Ectodermal cell (in vitro differentiated cells): Measurements from ENCODE around the gene HOXA3.

Experiments
- H3K27ac ChIP-seq: 2 replicates; pipeline ENCODE4 v1.7.0; 2013; ENCODE audit warnings: mild to moderate bottlenecking, low read depth, low read length; ENCODE audit not compliant: insufficient read depth, poor library complexity, severe bottlenecking
- H3K27me3 ChIP-seq: 2 replicates; pipeline ENCODE4 v1.7.0; 2013; ENCODE audit warnings: mild to moderate bottlenecking, low read length; ENCODE audit not compliant: insufficient read depth, control insufficient read depth, poor library complexity, severe bottlenecking
- H3K36me3 ChIP-seq: one replicate; pipeline ENCODE4 v1.7.0; 2013; ENCODE audit warnings: low read length; ENCODE audit not compliant: control insufficient read depth, insufficient read depth
- H3K4me1 ChIP-seq: one replicate; pipeline ENCODE4 v1.7.0; 2013; ENCODE audit warnings: low read length; ENCODE audit not compliant: control insufficient read depth, insufficient read depth
- H3K4me3 ChIP-seq: 2 replicates; pipeline ENCODE4 v1.7.0; 2013; ENCODE audit warnings: low read depth, low read length, control low read depth; ENCODE audit not compliant: insufficient read depth
- H3K9me3 ChIP-seq: 2 replicates; pipeline ENCODE4 v1.7.0; 2013; ENCODE audit warnings: mild to moderate bottlenecking, low read length, moderate library complexity; ENCODE audit not compliant: control insufficient read depth
- WGBS, 2 experiments: methylation state at CpG; one replicate each; pipeline ENCODE4 v1.1.7; 2013; ENCODE audit warnings: missing lambda C conversion rate in 2 of 2; 5-methylcytosine and 5-hydroxymethylcytosine counted together

HOXA3 gene

GRCh38 chr7:27132978-27133377, 19.4 kb downstream of the HOXA3 start:
- Histone ChIP-seq H3K27me3 (peaks cover 100% of the 10 kb centered on the region), H3K4me3 (no peak overlapping the region), H3K4me1 (no peaks in the 10 kb centered on the region), H3K27ac (no peak overlapping the region), H3K36me3 (no peaks in the 10 kb centered on the region), H3K9me3 (no peaks in the 10 kb centered on the region)
- WGBS, 2 experiments, result 16 to 30% methylated on average over 6 of the region's 6 CpGs

DNA sequence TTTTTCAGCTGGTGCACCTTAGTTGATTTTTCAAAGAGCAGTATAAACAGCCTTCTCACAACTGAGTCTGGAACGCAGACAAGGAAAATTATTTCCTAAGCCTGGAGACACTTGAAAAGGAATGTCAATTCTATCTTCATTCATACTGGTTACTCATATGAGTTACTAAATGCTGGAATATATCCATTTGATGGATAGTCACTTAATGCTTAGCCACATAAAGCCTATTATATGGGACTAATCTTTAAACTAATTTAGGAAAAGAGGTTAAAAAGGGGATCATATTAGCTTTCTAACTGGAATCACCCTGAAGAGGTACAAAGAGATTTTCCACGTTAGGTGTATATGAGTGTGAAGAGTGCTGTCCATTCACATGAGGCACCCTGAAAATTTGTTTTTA, 20.2 kb downstream of the HOXA3 start:
- Histone ChIP-seq H3K36me3 (no peaks in the 10 kb centered on the region), H3K4me3 (no peak overlapping the region), H3K27me3 (peaks cover 100% of the 10 kb centered on the region), H3K9me3 (no peaks in the 10 kb centered on the region), H3K27ac (no peak overlapping the region), H3K4me1 (no peaks in the 10 kb centered on the region)
- WGBS, 2 experiments, result 25 to 37% methylated on average over 2 of the region's 2 CpGs

GRCh38 chr7:27131390-27131819, 21.0 kb downstream of the HOXA3 start:
- WGBS, 2 experiments, result 6 to 7% methylated on average over 12 of the region's 12 CpGs
- no peaks in the 10 kb centered on the region for H3K4me1 ChIP-seq
- H3K9me3 ChIP-seq, result no peaks in the 10 kb centered on the region
- peaks cover 100% of the 10 kb centered on the region for H3K27me3 ChIP-seq
- no peaks in the 10 kb centered on the region for H3K36me3 ChIP-seq
- H3K27ac ChIP-seq, result no peak overlapping the region
- no peak overlapping the region for H3K4me3 ChIP-seq

DNA sequence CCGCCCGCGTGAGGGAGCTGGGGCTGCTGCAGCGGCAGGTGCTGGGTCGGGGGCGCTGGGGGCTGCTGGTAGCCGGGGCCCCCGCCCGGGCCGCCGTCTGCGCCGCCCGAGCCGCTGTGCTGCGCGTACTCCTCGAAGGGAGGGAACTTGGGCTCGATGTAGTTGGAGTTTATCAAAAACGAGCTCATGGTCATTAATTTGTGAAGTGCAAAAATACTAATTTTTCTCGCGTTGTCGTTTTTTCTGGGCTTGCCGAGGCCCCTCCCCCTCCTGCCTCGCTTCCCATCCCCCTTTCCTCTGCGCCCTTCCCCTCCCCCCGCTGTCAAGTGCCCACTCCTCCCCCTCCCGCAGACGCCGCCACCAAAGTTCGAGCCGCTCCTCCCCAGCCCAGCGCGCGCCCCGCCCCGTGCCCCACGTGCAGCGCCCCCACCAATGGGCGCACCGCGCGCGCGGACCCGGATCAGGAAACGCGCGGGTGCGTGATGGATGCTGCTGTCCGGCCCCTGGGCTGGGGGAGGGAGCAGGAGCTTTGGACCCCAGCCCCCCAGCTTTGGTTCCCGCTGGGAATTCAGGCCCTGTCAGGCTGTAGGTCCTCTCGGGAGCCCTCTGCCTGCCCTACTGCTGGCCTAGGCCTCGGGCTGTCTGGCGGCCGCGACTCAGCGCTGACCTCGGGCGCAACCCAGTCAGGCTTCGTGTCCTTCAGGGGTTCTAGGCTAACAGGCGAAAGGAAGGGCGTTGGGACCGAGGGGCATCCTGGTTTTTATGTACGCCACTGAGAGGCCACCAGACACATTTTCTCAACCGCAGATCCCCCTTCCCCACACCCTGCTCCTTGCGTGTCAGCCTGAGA, 21.6 kb downstream of the HOXA3 start, which contains the start of gene HOXA4:
Gene HOXA4 (minus strand): TSS at position 218 of the 850 bp plus-strand sequence. CDS start 24 bp downstream, at position 194.
- Histone ChIP-seq H3K9me3 (no peaks in the 10 kb centered on the region), H3K27ac (no peak within 1 kb of the TSS), H3K4me3 (peak within 1 kb of the TSS; percentile 31), H3K27me3 (peaks cover 100% of the 10 kb centered on the region), H3K4me1 (no peaks in the 10 kb centered on the region), H3K36me3 (no peaks in the 10 kb centered on the region)
- WGBS, 2 experiments, result 1% methylated on average over 66 to 67 of the region's 67 CpGs

GRCh38 chr7:27129729-27130539, 22.4 kb downstream of the HOXA3 start:
- H3K4me1 ChIP-seq, result no peaks in the 10 kb centered on the region
- H3K36me3 ChIP-seq, result no peaks in the 10 kb centered on the region
- 1 to 3% methylated on average over 72 of the region's 72 CpGs for WGBS, 2 experiments
- no peak overlapping the region for H3K27ac ChIP-seq
- peaks cover 100% of the 10 kb centered on the region for H3K27me3 ChIP-seq
- no peaks in the 10 kb centered on the region for H3K9me3 ChIP-seq
- H3K4me3 ChIP-seq, result no peak overlapping the region

DNA sequence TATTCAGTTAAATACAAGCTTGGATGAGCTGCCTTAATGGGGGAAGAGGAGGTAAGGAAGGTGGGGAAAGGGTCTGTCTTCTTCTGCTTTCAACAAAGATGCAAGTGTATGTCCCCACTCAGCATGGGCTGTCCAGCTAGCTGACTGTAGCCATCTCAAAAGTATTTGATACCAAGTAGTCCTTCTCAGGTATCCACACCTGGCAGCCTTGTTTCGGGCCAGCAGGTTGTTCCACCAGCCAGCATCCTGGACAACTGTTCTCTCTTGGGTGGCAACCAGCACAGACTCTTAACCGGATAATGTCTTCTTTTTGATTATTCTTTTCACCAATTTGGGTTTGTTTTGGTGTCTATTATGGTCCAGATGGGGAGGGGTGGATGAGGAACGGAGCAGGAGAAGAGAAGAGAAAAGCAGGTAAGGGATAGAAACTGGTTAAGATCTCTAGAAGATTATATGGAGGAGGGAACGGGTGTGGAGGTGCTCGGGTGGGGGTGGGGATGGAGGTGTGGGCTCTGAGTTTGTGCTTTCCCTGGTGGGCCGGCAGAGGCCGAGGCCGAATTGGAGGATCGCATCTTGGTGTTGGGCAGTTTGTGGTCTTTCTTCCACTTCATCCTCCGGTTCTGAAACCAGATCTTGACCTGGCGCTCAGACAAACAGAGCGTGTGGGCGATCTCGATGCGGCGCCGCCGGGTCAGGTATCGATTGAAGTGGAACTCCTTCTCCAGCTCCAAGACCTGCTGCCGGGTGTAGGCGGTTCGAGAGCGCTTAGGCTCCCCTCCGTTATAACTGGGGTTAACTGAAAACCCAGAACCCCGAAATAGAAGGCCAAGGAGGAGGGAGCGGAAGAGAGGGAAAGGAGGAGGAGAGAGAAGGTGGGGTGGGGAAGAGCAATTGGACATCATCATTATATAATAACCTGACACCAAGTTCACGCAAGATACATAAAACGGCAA, 23.3 kb downstream of the HOXA3 start:
- Histone ChIP-seq H3K36me3 (no peaks in the 10 kb centered on the region), H3K27me3 (peaks cover 100% of the 10 kb centered on the region), H3K4me3 (no peak overlapping the region), H3K27ac (no peak overlapping the region), H3K4me1 (no peaks in the 10 kb centered on the region), H3K9me3 (no peaks in the 10 kb centered on the region)
- WGBS, 2 experiments, result 10 to 13% methylated on average over 27 to 28 of the region's 28 CpGs

DNA sequence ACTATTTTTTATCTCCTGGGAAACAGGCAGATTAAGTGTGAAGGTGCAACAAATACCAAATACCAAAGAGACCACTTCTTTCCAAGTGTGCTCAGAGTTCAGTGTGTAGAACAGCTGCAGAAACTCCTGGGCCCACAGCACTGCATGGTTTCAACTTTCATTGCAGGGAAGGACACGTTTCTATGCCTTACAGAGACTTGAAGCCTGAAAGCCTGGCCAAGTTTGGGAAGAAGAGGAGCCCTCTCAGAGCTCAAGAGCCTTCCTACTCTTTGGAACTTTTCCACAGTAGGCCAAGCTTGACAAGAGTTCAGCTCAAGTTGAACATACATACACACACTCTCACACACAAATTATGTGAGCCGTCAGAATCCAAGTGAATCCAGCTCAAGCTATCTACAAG, 24.3 kb downstream of the HOXA3 start:
- H3K27ac ChIP-seq, result no peak overlapping the region
- H3K36me3 ChIP-seq, result no peaks in the 10 kb centered on the region
- no peak overlapping the region for H3K4me3 ChIP-seq
- WGBS, 2 experiments, result 12 to 19% methylated on average over 2 of the region's 2 CpGs
- H3K27me3 ChIP-seq, result peaks cover 100% of the 10 kb centered on the region
- H3K4me1 ChIP-seq, result no peaks in the 10 kb centered on the region
- H3K9me3 ChIP-seq, result no peaks in the 10 kb centered on the region

- Histone ChIP-seq H3K27ac (no peak overlapping the region), H3K4me1 (no peaks in the 10 kb centered on the region), H3K4me3 (no peak overlapping the region), H3K27me3 (peaks cover 100% of the 10 kb centered on the region), H3K9me3 (no peaks in the 10 kb centered on the region), H3K36me3 (no peaks in the 10 kb centered on the region)
- WGBS, 2 experiments, result 8 to 11% methylated on average over 2 to 3 of the region's 3 CpGs
Observed at GRCh38 chr7:27126596-27127327, 25.6 kb downstream of the HOXA3 start.

GRCh38 chr7:27125986-27126394, 26.4 kb downstream of the HOXA3 start:
- Histone ChIP-seq H3K4me3 (no peak overlapping the region), H3K27ac (no peak overlapping the region), H3K36me3 (no peaks in the 10 kb centered on the region), H3K4me1 (no peaks in the 10 kb centered on the region), H3K27me3 (peaks cover 100% of the 10 kb centered on the region), H3K9me3 (no peaks in the 10 kb centered on the region)
- WGBS, 2 experiments, result 11 to 14% methylated on average over 5 of the region's 5 CpGs
